Measurements from ENCODE around the gene RELB. TPM values are rescaled to one million over a fixed set of nuclear protein-coding genes. Genes with fewer than 3 reads are reported as not detected.

RELB gene
- total and polyA plus RNA-seq, 9 of the 15 experiments (the other 6 are each of a cell fraction or from before 2014, with no cell fraction given): 0.15 to 1.1 (median 0.28) TPM; not detected in 2

GRCh38 chr19:45001087-45001739, at the start of gene RELB (continued):
- TF ChIP-seq PRPF4 (IDR thresholded peaks at IDR 0.05; ENCODE audit: insufficient read depth, low read depth, low read length, poor library complexity, severe bottlenecking): no peak
- no peak for TF ChIP-seq SPI1 (IDR thresholded peaks at IDR 0.05; ENCODE audit: borderline replicate concordance, low read depth, low read length)
- no peak for TF ChIP-seq BRD4 (IDR thresholded peaks at IDR 0.05)
- no peak for TF ChIP-seq MTA2 (IDR thresholded peaks at IDR 0.05; ENCODE audit: low read depth)
- no peak for TF ChIP-seq ZNF318 (IDR thresholded peaks at IDR 0.05; ENCODE audit: borderline replicate concordance in 1 of 2, low read depth in 1 of 2)
- no peak for TF ChIP-seq TCFL5 (CRISPR knock-in tag; conservative IDR thresholded peaks at IDR 0.05)
- TF ChIP-seq CREBBP (IDR thresholded peaks at IDR 0.05; ENCODE audit: low read depth, low read length): no peak
- no peak for TF ChIP-seq DACH1 (IDR thresholded peaks at IDR 0.05; ENCODE audit: partially characterized antibody)
- TF ChIP-seq RNF219 (CRISPR knock-in tag; IDR thresholded peaks at IDR 0.05): no peak
- TF ChIP-seq ZNF589 (CRISPR knock-in tag; IDR thresholded peaks at IDR 0.05; ENCODE audit: low read depth): no peak
- no peak for TF ChIP-seq L3MBTL2 (IDR thresholded peaks at IDR 0.05)
- TF ChIP-seq CREM (IDR thresholded peaks at IDR 0.05; ENCODE audit: low read depth): peak; percentile 96
- peak; percentile 56; the same call in 1 of the 2 replicates for TF ChIP-seq JUND (IDR thresholded peaks at IDR 0.05; ENCODE audit: borderline replicate concordance, low read depth, low read length)
- no peak; the same call in 2 of the 3 replicates for TF ChIP-seq JUND (tag; IDR thresholded peaks at IDR 0.05; ENCODE audit: borderline replicate concordance, low read depth, low read length)
- TF ChIP-seq HNRNPLL (IDR thresholded peaks at IDR 0.05; ENCODE audit: low read depth, low read length, poor library complexity, severe bottlenecking): no peak
- no peak for TF ChIP-seq MYNN (IDR thresholded peaks at IDR 0.05)
- no peak for TF ChIP-seq MYNN (CRISPR knock-in tag; IDR thresholded peaks at IDR 0.05)
- TF ChIP-seq FUS (optimal IDR thresholded peaks at IDR 0.05; ENCODE audit: low read depth, low read length): no peak
- no peak for TF ChIP-seq MEF2A (IDR thresholded peaks at IDR 0.05; ENCODE audit: control insufficient read depth, low read depth, low read length)
- TF ChIP-seq NCOA1 (IDR thresholded peaks at IDR 0.05; ENCODE audit: low read depth): no peak

Measured in K562 (cell line).